Stimulated activated CD8-positive, alpha-beta memory T cell treated with anti-CD3 and anti-CD28 coated beads, Interleukin-15, amount 100 ng/mL, for 24 hours (primary cell): ENCODE results near the gene HEXIM1.
A peak's percentile ranks its signal among the peaks of the same experiment; 100 is the strongest.

Source experiments
- DNase-seq: peaks from one replicate; pipeline ENCODE4 v3.0.0-alpha.2; 2020; ENCODE audit warnings: low read depth

Gene HEXIM1

GRCh38 chr17:45129940-45130680 lies 18.2 kb upstream of the HEXIM1 start:
- no peak for DNase-seq

GRCh38 chr17:45130681-45131615 lies 17.3 kb upstream of the HEXIM1 start:
- DNase-seq = no peak

GRCh38 chr17:45131616-45132319 lies 16.5 kb upstream of the HEXIM1 start:
- DNase-seq = no peak

GRCh38 chr17:45132320-45132571 lies 16.0 kb upstream of the HEXIM1 start, which contains the start of gene PLCD3:
TSS of gene PLCD3 (minus strand) at chr17:45132515. CDS start at chr17:45132410, 105 bp downstream.
- DNase-seq = no peak

GRCh38 chr17:45132572-45133463 lies 15.5 kb upstream of the HEXIM1 start:
- peak; percentile 47 for DNase-seq

GRCh38 chr17:45135192-45135977 lies 12.9 kb upstream of the HEXIM1 start, which contains the start of gene ACBD4:
TSS of gene ACBD4 (plus strand) at chr17:45135687. CDS start at chr17:45136145, 458 bp downstream.
- DNase-seq = peak; percentile 98

- no peak for DNase-seq
Observed at GRCh38 chr17:45135978-45136791, 12.1 kb upstream of the HEXIM1 start.

GRCh38 chr17:45136846-45137560 lies 11.3 kb upstream of the HEXIM1 start:
- no peak for DNase-seq

- DNase-seq = no peak
Observed at GRCh38 chr17:45137561-45138305, 10.5 kb upstream of the HEXIM1 start.

DNA sequence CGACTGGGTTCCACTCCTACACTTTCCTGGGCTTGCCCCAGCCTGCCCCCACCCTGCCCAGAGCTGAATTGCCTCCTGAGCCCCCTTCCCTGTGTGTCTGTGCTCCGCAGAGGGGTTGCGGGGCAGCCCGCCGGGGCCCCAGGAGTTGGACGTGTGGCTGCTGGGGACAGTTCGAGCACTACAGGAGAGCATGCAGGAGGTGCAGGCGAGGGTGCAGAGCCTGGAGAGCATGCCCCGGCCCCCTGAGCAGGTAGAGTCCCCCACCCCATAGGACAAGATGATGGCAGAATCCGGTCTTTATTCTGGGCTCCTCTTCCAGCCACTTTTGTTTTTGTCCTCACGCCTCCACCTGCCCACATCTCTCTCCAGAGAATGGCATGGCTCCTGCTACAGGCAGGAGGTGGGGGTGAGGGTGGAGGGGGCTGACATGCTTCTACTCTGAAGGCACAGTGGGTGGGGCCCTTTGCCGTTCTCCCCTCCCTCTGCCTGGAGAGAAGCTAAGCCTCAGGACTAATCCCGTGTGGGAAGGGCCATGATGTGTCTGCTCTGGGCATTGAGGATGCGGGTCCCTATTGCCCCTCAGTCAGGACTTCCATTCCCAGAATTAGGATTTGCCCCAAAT lies 9.3 kb upstream of the HEXIM1 start:
- DNase-seq = no peak

DNA sequence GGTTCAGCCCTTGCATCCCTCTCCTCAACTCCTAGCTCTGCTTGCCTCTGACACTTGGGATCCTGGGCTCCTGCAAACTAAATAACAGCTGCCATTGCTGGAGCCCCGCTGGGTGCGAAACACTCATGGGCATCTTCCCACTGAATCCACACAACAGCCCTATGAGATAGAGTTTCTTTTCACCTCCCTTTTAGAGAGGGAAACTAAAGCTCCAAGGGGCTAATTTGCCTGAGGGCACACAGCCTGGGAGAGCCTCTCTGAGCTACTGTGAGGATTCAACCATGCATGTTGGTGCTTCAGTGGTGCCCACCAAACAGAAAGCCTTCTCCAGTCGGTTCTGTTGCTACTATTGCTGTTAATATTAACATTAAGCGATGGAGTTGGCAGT lies 8.7 kb upstream of the HEXIM1 start:
- no peak for DNase-seq

DNA sequence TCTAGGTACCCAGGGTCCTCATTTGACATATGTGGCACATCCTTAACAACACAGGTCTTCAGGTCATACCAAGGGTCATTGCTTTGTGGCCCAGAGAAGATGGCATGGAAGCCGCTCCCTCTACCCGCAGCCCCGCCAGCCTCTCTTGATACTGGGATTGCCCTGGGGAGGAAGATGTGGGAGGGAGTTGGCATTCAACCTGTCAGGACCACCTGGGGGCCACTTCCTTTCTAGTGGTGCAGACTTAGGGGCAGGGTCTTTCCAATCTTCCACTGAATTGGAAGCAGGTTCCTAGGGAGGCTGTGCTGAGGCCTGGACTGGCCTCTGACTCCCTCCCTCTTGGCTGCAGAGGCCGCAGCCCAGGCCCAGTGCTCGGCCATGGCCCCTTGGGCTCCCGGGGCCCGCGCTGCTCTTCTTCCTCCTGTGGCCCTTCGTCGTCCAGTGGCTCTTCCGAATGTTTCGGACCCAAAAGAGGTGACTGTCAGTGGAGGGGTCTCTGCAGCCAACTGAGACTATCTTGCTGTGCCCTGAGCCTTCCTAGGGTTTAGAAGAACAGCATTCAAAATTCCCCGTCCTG lies 5.1 kb upstream of the HEXIM1 start:
- no peak for DNase-seq

DNA sequence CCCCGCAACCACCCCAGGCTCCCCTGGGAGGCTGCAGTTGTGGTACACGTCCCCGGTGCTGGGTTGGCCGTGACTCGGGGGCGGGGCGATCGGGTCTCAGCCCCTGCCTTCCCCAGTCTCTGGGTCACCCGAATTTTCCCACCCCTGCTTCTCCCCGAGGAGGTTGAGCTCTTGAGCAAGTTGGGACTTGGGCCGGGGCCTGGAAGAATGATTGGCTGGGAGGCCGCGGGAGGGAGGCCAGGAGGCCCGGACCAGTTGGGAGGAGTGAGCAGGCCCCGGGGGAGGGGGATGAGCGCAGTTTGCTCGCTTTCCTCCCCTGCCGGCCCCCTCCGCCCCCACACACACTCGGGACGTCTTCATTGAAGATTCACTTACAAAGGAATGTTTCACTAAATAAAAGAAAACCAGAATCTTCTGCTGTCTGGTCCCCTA lies 4.5 kb upstream of the HEXIM1 start:
- no peak for DNase-seq

- DNase-seq = no peak
Observed at GRCh38 chr17:45144199-45145034, 3.9 kb upstream of the HEXIM1 start.

DNA sequence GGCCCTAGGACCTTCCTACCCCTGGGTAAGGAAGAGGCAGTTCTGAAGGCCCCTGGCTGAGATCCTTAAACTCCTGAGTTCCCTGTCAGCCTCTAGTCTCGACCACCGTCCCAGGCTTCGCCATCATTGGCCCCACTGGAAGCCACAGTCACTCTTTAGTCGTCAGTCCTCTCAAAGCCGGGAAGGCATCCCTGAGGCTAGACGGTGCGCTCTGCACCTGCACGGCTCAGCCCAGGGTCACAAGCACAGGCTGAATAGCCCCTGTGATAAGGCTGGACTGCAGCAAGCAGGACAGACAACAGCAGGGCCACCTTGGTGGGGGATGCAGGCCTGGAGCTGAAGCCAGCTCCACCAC lies 3.3 kb upstream of the HEXIM1 start:
- DNase-seq = no peak

GRCh38 chr17:45146166-45146565 lies 2.1 kb upstream of the HEXIM1 start:
- no peak for DNase-seq

GRCh38 chr17:45146592-45146889 lies 1.7 kb upstream of the HEXIM1 start:
- no peak for DNase-seq
